ENCODE data around the gene OXT. TPM values are rescaled to one million over a fixed set of nuclear protein-coding genes. Genes with fewer than 3 reads are reported as not detected.

Gene OXT
- total and polyA plus RNA-seq, 2 of the 8 experiments (the other 6 are each of a cell fraction or from before 2014, with no cell fraction given), result not detected

DNA sequence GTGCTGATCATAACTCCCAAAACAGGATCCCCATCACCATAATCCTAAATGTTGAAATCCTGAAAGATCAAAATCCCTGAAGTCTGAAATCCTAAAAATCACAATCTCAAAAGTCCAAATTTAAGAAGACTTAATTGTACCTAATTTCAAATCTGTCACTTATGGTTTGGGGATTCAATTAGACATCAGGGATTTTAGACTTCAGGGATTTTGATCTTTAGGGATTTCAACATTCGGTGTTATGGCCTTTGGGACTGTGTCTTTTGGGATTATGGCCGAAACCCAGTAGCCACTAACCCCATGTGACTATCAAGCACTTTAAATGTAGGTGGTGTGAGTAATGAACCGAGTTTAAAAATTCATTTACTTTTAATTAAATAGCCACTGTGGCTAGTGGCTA, 34.8 kb downstream of the OXT start:
- Histone ChIP-seq H3K9me3 (ENCODE audit: insufficient read depth in 2 of 2, low read depth in 1 of 2, low read length in 1 of 2) (no peaks in the 10 kb centered on the region), H3K9ac (replicated peaks in 1 of 4; ENCODE audit: extremely low read depth in 1 of 4, low read depth in 3 of 4, low read length in 3 of 4) (no peak overlapping the region), H3K79me2 (ENCODE audit: control insufficient read depth in 1 of 2, insufficient read depth in 2 of 2, low read length in 2 of 2) (no peaks in the 10 kb centered on the region), H2AK5ac (ENCODE audit: low read depth, low read length) (no peak overlapping the region), H3K36me3 (ENCODE audit: control insufficient read depth in 2 of 4, insufficient read depth in 4 of 4, low read length in 3 of 4) (no peaks in the 10 kb centered on the region), H3K4ac (replicated peaks; ENCODE audit: insufficient read length, low read depth, low read length) (no peak overlapping the region), H4K5ac (ENCODE audit: insufficient read length, low read depth, low read length) (no peak overlapping the region), H3K18ac (ENCODE audit: extremely low read depth, low read length) (no peak overlapping the region), H2BK15ac (ENCODE audit: low read length) (no peak overlapping the region), H4K91ac (replicated peaks; ENCODE audit: insufficient read length, low read length) (no peak overlapping the region), H3K56ac (replicated peaks; ENCODE audit: insufficient read length, low read depth, low read length) (no peak overlapping the region), H2BK120ac (replicated peaks; ENCODE audit: low read depth, low read length) (no peak overlapping the region), H4K20me1 (replicated peaks in 1 of 2; ENCODE audit: control insufficient read depth in 1 of 2, insufficient read depth in 2 of 2, low read length in 2 of 2) (no peaks in the 10 kb centered on the region), H2BK5ac (ENCODE audit: low read depth, low read length) (no peak overlapping the region), H3K4me3 (ENCODE audit: extremely low read depth in 1 of 4, insufficient read depth in 2 of 4, low read depth in 3 of 4, low read length in 4 of 4) (no peak overlapping the region; a peak in 1 of 8 replicates), H2AFZ (ENCODE audit: low read length) (no peak overlapping the region), H3K4me2 (ENCODE audit: insufficient read depth in 1 of 2, low read depth in 2 of 2, low read length in 2 of 2) (no peak overlapping the region), H3K23ac (ENCODE audit: insufficient read length) (no peak overlapping the region), H4K8ac (ENCODE audit: extremely low read depth, insufficient read depth, low read length) (no peak overlapping the region), H3K14ac (ENCODE audit: insufficient read length) (no peak overlapping the region), H3K23me2 (ENCODE audit: low read depth, low read length) (no peaks in the 10 kb centered on the region), H2BK20ac (ENCODE audit: low read length) (no peak overlapping the region), H3K27me3 (replicated peaks in 1 of 4; ENCODE audit: control insufficient read depth in 3 of 4, extremely low read depth in 1 of 4, insufficient read depth in 3 of 4, low read length in 3 of 4) (no peaks in the 10 kb centered on the region), H3K79me1 (ENCODE audit: low read depth, low read length) (no peaks in the 10 kb centered on the region), H3K27ac (ENCODE audit: low read depth, low read length) (no peak overlapping the region), H3K4me1 (replicated peaks in 1 of 4; ENCODE audit: control insufficient read depth in 3 of 4, insufficient read depth in 4 of 4, low read length in 3 of 4) (peaks cover 0 to 9% (median under 1%) of the 10 kb centered on the region in 4 experiments; a peak in 3 of 7 replicates), H2BK12ac (ENCODE audit: low read depth, low read length) (no peak overlapping the region)
- DNase-seq (ENCODE audit: low read depth in 1 of 2, low spot score in 2 of 2) (no peak), FAIRE-seq (no peak)
- ChIA-PET POLR2A (ENCODE audit: partially characterized antibody) (interaction anchor here (1.2 to 1.5 kb wide), 2 partner anchors 13 to 34 kb away, joined by 3 to 5 read pairs; no protein-coding TSS in a partner anchor), CTCF (ENCODE audit: partially characterized antibody) (interaction anchor here (1.4 to 5.0 kb wide), 5 partner anchors 9 to 240 kb away, joined by 4 to 60 read pairs (median 13); no protein-coding TSS in a partner anchor)
- 96% methylated on average over 3 of the region's 3 CpGs; no CpG with 5 or more reads in 1 of the 2 experiments for WGBS, 2 experiments (ENCODE audit: extremely low coverage in 1 of 2, insufficient coverage in 1 of 2, insufficient read length in 1 of 2, insufficient replicate concordance in 2 of 2, low coverage in 1 of 2, low lambda C conversion rate in 2 of 2, missing lambda C conversion rate in 1 of 2)
- no peak for TF ChIP-seq ZNF274 (IDR thresholded peaks at IDR 0.05; ENCODE audit: borderline replicate concordance, extremely low read depth, low read length)

Measured in H1 (cell line).